ENCODE measurements around the gene UGT3A1. TPM values are rescaled to one million over a fixed set of nuclear protein-coding genes. Genes with fewer than 3 reads are reported as not detected.

UGT3A1 gene
- total RNA-seq, 2 donors from 2014 or later = not detected

GRCh38 chr5:35908228-35908627, 83.0 kb downstream of the UGT3A1 start:
- no peaks in the 10 kb centered on the region for H3K27me3 ChIP-seq
- no peak overlapping the region for H3K27ac ChIP-seq
- no peak overlapping the region for H3K9ac ChIP-seq (ENCODE audit: low read depth in 2 of 2, low read length in 2 of 2)
- H3K4me1 ChIP-seq = no peaks in the 10 kb centered on the region
- TF ChIP-seq CTCF (IDR thresholded peaks at IDR 0.05) = no peak
- intact Hi-C loops (cut with DNase I) = no loop called here
- no peak overlapping the region for H3K4me3 ChIP-seq
- no peaks in the 10 kb centered on the region for H3K36me3 ChIP-seq
- DNase-seq = no peak
- no peaks in the 10 kb centered on the region for H3K9me3 ChIP-seq

GRCh38 chr5:35904443-35905132, 86.6 kb downstream of the UGT3A1 start:
- Histone ChIP-seq H3K9ac (ENCODE audit: low read depth in 2 of 2, low read length in 2 of 2) (no peak overlapping the region), H3K27ac (no peak overlapping the region), H3K4me3 (no peak overlapping the region), H3K36me3 (no peaks in the 10 kb centered on the region), H3K9me3 (no peaks in the 10 kb centered on the region), H3K4me1 (no peaks in the 10 kb centered on the region), H3K27me3 (no peaks in the 10 kb centered on the region)
- DNase-seq = no peak
- no peak for TF ChIP-seq CTCF (IDR thresholded peaks at IDR 0.05)
- intact Hi-C loops (cut with DNase I) = no loop called here

GRCh38 chr5:35903631-35904203, 87.5 kb downstream of the UGT3A1 start:
- H3K36me3 ChIP-seq = no peaks in the 10 kb centered on the region
- DNase-seq = no peak
- H3K9ac ChIP-seq (ENCODE audit: low read depth in 2 of 2, low read length in 2 of 2) = no peak overlapping the region
- H3K4me3 ChIP-seq = no peak overlapping the region
- H3K4me1 ChIP-seq = no peaks in the 10 kb centered on the region
- no peak for TF ChIP-seq CTCF (IDR thresholded peaks at IDR 0.05)
- intact Hi-C loops (cut with DNase I) = no loop called here
- H3K27me3 ChIP-seq = no peaks in the 10 kb centered on the region
- no peak overlapping the region for H3K27ac ChIP-seq
- no peaks in the 10 kb centered on the region for H3K9me3 ChIP-seq

GRCh38 chr5:35902046-35902672, 89.0 kb downstream of the UGT3A1 start:
- no peak for DNase-seq
- no peaks in the 10 kb centered on the region for H3K4me1 ChIP-seq
- no peak overlapping the region for H3K9ac ChIP-seq (ENCODE audit: low read depth in 2 of 2, low read length in 2 of 2)
- H3K4me3 ChIP-seq = no peak overlapping the region
- no peaks in the 10 kb centered on the region for H3K36me3 ChIP-seq
- no peak for TF ChIP-seq CTCF (IDR thresholded peaks at IDR 0.05)
- no peaks in the 10 kb centered on the region for H3K27me3 ChIP-seq
- no peaks in the 10 kb centered on the region for H3K9me3 ChIP-seq
- intact Hi-C loops (cut with DNase I) = no loop called here
- no peak overlapping the region for H3K27ac ChIP-seq

Other genes starting within 250 kb of the UGT3A1 start
- gene IL7R, start 134.5 kb downstream of the UGT3A1 start, total RNA-seq = 1 to 10 TPM; 4.6 to 6.1 TPM
- gene CAPSL, start 52.8 kb downstream of the UGT3A1 start, total RNA-seq = not detected
- not detected for gene UGT3A2, start 75.5 kb upstream of the UGT3A1 start, total RNA-seq
- gene LMBRD2, start 160.5 kb upstream of the UGT3A1 start, total RNA-seq = 10 to 100 TPM; 12.7 to 17.5 TPM
- 10 to 100 TPM; 20.2 to 54.6 TPM for gene SKP2, start 160.7 kb upstream of the UGT3A1 start, total RNA-seq

All from colonic mucosa (tissue), 4 donors.